ENCODE measurements around the gene PRKAG2.
"Not testable (repeated sequence)": the region's sequence is repeated elsewhere in the genome, so short reads cannot be mapped to it uniquely, and the experiment has no call there.

The PRKAG2 gene

DNA sequence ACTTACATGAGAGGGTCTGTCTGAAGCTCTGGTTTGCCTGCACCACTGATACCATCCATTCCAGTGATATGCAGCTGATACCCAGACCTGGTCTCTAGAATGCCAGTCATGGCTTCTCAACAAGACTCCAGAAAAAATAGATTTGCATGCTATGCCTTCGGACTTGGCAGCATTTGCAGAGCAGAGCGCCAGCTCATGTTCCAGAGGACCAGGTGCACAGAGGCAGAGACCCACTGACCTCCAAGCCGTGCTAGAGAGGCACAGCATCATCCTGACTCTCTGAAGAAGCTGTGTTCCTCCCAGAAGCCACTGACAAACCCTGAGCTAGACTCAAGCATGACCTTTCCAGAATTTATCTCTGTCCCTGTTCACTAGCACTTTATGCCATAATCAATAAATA is 6.9 kb upstream of the PRKAG2 start:
- no peak for DNase-seq

DNA sequence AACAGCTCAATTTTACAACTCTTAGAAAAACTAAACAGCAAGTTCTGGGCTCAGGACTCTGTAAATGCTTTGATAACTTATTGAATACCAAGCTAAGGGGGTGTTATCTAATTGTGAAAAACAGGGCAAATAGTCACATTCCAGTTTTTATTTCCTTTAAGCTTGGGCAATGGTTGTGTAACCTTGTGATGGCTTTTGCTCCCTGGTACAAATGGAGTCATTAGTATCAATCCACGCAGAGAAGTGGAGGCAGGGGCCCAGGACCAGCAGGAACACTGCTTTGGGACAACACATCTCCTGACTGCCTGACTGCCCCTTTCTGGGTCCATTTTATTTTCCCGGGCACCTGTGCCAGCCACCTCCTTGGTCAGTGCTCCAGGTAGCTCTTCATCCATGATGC is 5.8 kb upstream of the PRKAG2 start:
- DNase-seq, result no peak

DNA sequence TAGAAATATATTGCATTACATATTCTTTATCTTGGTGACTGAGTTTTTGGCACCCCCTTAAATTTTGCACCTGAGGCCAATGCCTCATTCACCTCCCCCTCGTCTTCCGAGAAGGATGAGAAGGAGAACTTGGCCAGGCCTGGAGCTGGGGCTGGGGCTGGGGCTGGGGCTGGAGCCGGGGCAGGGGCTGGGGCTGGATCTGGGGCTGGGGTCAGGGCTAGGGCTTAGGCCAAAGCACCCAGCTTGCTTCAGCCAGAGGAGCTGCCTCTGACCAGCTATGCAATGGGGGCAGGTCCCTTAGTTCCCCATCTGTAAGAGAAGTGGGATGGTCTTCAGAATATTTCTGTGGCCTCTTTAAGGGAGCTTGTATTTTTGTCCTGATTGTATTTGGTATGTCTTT is 3.8 kb upstream of the PRKAG2 start:
- no peak for DNase-seq

DNA sequence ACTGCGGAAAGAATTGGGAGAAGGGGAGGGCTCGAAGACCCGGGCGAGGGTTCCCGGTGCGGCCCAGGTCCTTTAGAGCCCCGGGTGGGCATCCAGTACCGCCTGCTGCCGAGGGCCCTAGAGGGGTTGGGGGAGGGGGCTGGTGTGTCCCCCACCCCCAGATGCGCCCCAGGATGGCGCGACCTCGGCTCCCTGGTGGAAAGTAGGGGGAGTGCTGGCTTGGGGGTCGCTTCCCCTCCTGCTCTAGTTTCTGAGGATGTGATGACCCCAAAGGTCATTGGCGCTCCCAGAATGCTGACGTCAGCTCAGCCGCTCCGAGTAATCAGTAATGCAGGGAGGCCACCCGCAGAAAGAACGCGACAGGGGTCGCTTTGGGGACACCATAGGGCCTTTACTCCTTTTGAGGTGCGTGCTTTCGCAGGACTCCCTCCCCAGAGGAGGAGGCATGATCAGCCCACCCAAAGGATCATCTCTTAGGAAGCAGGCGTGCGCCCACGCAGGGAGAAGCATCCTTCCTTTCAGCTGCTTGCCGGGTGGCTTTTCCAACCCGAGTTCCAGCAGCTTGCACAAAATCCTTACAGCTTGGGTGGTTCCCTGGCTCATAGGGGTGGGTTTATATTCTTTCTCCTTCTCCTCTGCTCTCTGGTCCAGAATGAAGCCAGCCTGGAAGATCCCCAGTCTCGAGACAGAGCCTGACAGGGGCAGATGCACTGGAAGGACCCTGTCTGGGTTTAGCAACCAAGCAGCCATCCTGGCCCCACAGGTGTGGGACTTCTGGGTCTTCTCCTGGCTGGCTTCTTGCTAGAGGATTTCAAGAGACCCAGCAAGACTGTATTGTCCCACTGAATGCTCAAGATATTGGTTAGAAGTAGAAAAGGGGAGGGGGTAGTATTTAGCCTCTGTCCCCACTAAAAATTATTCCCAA is 1.3 kb upstream of the PRKAG2 start:
- DNase-seq, result no peak

DNA sequence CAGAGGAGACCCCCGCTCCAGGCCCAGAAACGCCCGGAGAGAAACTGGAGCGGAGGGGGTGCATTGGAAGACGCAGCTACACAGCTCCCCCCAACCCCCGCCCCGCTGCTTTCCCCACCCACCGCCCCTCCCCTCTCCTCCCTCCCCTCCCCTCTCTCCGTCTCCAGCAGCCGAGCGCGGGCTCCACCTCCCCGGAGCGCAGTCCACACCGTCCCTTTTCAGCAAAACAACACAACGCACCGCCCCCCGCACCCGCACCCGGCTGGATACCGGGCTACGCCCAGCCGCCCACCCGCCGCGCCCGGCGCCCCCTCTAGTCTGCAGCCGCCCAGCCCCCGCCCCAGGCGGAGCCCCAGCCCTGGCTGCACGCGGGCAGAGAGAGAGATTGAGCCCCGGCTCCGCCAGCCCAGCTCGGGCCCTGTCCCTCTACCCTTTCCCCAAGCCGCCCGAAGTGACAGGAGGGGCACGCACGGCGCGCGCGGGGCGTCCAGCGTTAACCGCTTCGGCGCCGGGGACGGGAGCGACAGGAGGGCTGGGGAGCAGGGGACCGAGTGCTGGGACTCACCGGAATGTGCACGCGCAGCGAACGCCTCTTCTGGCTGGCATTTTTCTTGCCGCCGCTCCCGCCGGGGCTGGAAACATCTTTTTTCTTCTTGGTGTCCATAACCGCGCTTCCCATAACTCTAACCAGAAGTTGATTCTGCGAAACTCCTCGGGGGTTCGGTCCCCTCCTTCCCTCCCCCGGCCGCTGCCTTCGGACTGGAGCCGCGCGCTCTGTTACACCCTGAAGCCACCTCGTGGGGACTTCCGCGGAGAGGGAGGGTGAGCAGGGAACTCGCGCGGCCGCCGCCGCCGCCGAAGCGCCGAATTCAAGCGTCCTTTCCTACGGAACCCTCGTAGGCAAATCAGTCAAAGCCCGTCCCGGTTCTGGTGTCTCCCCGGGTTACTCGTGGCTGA is 695 bp downstream of the PRKAG2 start:
- DNase-seq, result no peak

DNA sequence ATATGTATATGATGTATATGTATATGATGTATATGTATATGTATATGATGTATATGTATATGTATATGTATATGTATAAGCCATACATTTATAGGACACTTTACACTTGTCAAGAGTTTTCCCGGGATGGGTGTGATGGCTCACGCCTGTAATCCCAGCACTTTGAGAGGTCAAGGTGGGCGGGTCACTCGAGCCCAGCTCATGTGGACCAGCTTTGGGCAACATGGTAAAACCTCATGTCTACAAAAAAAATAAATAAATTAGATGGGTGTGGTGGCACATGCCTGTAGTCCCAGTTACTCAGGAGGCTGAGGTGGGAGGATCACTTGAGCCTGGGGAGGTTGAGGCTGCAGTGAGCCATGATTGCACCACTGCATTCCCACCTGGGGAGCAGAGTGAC is 2.4 kb downstream of the PRKAG2 start:
- DNase-seq, result not testable (repeated sequence)

DNA sequence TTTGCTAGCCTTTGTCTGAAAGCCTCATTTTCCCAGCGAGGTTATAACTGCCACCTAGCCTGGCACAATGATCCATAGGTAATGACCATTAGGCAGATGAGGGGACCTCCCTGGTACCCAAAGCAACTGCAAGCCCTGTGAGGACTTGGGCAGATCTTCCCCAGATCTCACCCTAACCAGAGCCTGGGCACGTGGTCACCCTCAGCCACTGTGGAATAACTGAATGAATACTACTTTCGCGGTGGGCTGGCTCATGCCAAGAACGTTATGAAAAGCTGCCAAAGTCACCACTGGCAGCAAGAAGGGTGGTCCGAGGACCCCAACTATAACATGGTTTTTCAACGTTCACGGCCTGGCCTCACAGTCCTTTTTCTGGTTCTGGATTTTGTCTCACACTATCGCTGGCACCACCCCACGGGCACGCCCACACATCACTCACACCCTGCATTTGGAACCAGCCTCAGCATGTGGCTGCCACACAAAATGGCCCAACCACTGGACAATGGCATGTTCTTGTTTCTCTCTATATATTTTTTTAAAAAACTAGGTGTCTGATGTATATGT is 3.4 kb downstream of the PRKAG2 start:
- no peak for DNase-seq

DNA sequence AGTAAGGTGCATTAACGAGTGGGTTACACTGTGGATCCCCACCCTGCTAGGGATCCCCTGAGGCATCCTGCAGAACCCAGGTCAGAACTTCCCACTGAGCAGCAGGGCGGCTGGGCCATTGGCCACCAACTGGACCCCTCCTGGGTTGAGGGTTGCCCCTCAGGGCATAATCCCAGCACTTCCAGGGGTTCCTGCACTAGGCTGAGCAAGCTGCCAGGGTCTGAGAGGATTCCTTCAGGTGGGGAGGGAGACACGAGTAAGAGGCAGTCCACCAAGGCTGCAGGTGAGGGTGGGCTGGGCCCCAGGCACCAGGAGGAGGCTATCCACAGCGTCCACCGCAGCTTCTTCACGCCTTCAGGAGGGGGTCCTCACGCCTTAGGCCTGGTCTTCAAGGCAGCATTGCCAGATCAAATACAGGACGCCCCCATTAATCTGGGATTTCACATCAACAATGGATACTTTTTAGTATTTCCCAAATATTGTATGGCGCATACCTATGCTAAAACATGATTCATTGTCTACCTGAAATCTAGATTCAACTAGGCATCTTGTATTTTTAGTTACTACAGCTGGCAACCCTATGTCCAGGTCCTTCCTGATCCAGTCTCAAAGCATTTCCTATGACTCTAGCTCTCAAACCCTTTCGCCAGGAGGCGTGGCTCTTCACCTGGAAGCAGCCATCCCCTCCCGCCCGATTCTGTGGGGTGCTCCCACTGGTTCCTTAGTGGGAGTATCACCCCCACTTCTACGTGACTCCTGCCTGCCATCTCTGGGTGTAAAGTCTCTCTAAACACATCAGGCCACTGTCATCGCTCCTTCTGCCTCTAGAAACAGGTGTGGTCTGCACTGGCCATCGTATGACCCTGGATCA is 4.1 kb downstream of the PRKAG2 start:
- no peak for DNase-seq

DNA sequence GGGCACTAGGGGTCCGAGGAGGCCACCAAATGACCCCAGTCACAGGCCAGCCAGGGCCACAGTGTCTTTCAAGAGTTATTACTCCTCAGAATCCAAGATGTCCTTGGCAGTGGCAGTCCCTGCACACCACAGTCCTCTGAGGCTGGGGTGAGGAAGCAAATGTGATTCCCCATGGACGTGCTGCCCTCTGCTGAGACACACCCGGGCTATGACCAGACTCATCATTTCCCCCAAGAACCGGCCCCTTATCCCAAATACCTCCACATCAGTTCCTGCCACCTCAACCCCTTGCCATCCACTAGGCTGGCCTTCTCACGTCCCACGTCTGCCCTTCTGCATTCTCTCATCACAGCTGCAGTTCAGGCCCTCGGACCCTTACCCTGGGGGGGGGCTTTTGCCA is 5.0 kb downstream of the PRKAG2 start:
- no peak for DNase-seq

DNA sequence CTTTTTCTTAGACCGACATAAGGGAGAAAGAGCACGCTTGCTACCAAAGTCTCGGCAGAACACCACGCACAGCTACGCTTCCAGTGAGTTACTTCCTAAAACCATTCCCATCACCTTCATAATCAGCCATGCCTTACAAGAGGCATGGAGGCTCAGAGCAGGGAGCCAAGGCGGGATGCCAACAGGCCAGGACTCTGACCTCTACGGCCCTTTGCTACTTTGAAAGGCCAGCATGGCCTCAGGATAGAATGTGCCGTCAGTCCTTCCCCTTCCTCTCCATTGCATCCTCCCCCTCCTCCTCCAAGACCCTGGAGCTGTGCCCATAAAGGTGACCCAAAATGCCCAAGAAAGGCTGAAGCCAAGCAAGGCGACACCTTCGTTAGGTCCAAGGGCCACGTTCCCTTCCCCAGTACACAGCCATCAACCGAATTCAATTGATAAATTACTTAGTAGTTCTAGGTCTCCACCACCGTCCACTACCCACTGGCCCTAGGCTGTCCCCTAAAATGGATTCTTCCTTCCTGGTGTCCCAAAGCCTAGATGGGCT is 5.7 kb downstream of the PRKAG2 start:
- DNase-seq, result no peak

DNA sequence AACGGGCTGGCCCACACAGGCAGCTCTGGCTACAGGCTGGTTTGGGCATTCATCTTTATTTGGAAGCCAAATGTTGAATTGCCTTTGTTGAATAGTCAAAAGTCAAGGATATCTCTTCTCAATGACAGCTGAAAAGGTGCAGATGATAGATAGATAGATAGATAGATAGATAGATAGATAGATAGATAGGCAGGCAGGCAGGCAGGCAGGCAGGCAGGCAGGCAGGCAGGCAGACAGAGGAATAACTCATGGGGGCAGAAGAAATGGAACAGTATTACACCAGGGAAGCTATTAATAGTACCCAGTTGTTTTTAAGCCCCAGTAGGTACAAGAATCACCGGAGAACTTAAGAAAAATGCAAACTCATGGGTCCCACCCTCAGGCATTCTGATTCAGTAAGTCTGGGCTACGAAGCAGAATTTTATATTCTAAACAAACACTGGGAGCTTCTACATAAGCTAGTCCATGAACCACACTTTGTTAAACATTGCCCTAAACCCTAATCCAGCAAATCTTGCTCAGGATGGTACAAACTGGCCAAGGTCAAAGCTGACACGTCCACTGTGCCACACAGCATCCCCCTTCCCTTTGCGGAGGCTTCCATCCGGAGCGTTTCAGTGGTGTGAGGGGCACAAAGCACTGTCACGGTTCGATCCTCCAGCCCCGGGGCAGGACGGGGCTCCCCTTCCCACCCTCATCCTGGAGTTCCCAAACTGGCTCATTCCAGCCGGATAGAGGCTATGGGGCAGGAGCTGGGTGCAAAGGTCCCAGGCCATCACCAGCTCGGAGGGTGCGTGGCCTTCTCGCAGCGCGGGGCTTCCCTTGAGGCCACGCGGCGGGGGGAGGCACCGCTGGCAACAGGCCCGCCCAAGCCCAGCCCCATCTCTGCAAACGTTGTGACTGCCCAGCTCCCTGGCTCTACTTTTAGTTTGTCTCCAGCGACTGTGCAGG is 6.7 kb downstream of the PRKAG2 start:
- DNase-seq, result no peak

DNA sequence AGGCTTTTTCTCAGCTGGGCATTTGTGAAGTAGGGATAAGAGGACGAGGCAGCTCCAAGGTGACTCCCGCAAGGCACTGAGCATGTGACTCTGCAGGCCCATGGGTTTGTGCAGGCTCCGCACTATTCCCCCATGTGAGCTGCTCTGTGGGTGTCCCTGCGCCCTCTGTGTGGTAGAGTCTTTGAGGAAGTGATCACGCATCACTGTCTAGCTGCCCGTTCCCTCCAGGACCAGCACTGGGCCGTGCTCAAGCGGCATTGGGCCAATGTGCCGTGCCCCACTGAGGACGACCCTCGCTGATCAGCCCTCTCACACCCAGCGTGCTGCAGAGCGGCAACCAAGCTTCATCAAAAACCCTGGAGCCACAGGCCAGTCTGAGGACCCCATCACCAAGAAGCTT is 7.5 kb downstream of the PRKAG2 start:
- no peak for DNase-seq

DNA sequence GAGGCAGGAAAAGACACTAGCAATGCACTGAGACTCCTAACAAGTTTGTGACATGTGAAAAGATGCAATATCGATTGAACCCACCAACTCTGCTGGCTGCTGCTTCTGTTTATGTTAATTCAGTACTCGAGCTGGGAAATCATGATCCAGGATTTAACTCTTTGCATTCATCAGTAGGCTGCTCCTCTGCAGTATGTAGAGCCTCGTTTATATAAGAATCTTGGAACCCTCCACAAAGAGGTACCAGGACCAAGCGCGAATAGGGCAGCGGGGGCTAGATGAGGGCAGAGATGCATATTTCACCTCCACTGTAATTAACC is 7.8 kb downstream of the PRKAG2 start:
- DNase-seq, result no peak

DNA sequence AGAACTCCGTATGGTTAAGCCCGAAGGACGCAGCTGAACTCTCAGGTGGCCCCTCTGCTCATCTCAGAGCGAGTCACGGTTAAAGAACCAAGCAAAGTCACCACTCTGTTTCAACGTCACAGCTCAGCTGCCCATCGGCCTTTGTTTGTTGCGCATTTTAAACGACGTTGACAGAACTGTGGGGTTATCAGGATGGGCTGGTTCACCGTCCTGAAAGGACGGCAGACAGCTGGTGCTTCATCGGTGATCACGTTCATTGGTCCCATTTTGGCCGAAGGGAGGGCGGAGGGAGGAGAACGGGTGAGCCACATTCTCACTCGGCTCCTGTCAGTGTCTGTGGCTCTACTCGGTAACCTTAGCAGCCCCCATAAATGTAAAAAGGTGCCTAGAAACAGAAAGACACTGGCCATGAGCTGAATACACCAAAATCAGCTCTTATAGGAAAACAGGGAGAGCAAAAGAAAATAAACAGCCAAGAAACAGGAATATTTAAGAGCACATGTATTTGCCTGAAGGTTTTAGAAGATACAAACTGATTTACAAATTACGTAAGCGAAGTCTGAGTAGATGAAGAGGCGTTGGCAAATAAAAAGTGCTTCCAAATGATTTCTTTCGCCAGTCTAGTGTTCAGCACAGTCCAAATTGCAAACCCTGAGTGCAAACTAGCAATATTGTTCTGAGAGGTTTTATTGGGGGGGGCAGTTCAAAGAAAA is 8.4 kb downstream of the PRKAG2 start:
- DNase-seq, result no peak

DNA sequence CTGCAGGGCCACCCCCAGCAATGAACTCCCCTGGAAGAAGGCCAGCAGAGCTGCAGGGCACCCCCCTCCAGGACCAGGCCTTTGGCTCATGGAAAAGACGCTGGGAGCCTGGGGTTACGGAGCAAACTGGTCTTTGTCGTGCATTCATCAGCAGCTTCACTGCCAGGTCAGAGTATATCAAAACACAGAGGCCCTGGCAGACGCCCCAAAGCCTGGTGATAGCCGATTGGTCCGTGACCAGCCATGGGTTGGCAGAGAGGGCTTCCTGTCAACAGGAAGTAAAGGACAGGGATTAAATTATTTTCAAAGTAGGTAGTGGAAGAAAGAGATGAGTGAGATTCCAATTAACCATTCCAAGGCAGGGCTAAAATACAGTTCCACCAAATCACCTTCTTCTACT is 9.0 kb downstream of the PRKAG2 start:
- DNase-seq, result no peak

DNA sequence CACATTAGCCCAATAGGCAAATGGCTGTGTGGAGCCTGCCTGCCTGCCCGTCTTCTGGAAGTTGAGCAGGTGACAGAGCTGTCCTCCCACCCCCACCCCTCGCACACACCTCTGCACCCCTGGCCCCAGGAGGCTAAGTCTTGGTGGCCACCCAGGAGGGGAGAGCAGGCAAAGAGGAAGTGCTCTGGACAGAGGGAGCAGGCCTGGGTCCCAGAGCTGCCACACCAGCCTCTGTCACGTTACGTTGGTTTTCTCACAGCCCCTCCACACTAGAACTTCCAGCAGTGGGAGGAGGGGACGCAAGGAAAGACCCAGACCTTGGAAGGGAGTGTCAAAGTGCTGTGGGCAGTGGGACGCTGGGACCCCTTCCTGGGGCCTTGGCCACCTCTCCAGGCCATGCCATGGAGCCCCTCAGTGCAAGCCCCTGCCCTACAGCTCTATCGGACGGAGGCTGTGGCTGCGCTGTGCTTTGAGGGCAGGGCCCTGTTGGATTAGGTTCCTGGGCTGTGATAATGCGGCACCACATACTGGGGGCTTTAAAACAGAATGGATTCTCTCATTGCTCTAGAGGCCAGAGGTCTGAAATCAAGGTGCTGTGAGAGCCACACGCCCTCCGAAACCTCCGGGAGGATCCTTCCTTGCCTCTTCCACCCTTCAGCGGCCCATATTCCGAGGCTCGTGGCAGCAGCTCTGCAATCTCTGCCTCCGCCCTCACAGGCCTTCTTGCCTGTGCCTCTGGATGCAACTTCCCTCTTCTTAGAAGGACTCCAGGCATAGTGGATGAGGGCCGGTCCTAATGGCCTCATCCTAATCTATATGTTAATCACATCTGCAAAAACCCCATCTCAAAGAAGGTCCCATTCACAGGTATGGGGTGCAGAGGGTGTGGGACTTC is 9.9 kb downstream of the PRKAG2 start:
- no peak for DNase-seq

DNA sequence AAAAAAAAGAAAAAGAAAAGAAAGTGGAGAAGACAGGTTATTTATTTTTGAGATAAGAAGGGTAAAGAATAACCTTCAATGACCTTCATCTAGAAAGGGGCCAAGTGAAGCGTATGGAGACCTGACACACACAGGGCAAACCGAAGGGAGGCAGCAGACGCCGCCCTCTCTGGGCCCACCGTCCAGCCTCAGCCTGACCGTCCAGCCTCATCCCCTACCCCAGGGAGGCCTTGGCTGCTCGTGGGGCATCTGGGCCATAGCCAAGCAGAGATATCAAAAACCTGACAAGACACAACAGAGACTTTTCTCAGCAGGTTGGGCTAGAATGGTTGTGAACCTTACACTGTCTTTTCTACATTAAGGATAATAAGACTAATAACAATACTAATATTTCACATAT is 10.9 kb downstream of the PRKAG2 start:
- no peak for DNase-seq

DNA sequence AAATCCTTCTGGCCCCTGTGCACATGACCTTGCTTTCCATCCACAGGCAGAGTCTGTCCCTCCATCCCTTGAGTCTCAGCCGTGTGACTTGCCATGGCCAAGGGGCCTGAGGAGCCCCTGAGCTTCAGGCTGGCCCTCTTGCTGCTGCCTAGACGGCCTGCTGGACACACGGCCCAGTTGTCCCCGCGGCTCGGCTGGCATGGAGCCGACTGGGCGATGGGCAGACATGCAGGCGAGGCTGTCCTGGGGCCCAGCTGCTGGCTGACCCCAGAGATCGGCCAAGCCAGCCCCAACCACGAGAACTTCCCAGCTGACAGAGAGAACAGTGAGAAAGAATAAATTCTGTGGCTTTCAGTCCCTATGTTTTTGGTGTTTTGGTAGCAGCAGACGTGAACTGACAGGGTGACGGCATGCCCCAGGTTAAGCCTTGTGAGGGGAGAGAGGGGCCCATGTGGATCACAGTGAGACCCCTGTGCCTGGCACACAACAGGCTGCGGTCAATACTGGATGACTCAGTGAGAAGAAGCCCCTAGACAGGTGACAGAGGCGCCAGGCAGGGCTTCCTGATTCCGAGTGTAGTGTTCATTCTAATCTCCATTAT is 11.7 kb downstream of the PRKAG2 start:
- no peak for DNase-seq

DNA sequence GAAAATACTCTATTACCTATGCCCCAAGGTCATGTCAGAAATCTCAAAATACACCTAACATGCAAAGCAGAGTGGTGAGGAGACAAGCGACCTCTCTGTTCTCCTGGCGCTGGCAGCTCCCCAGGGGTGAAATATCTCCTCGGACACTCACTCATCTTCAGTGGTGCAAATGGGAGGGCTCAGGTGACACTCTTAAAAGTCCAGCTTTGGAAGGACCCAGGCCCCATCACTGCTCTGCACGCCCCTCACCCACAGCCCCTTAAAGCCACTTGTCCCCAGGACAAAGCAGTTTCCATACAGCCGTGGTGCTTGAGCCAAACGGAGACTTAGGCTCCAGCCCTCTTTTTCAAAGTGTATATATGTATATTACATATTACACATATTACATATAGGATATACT is 12.4 kb downstream of the PRKAG2 start:
- DNase-seq, result no peak
